ENCODE measurements around the gene RNASE8. TPM values are rescaled to one million over a fixed set of nuclear protein-coding genes. Genes with fewer than 3 reads are reported as not detected.

Gene RNASE8
- total and polyA plus RNA-seq, 2 of the 8 experiments (the other 6 are each of a cell fraction or from before 2014, with no cell fraction given), result not detected

- TF ChIP-seq CTCF (IDR thresholded peaks at IDR 0.05; ENCODE audit: control extremely low read depth in 1 of 3, insufficient read depth in 1 of 3, low read depth in 1 of 3, low read length in 3 of 3), result no peak
- TF ChIP-seq GABPA (IDR thresholded peaks at IDR 0.05; ENCODE audit: borderline replicate concordance, insufficient read depth, low read length), result no peak
- TF ChIP-seq SIRT6 (IDR thresholded peaks at IDR 0.05; ENCODE audit: low read length), result no peak
- no peak for TF ChIP-seq USF2 (IDR thresholded peaks at IDR 0.05; ENCODE audit: low read length)
- TF ChIP-seq SUZ12 (IDR thresholded peaks at IDR 0.05; ENCODE audit: low read length), result no peak
- no peak for TF ChIP-seq CREB1 (IDR thresholded peaks at IDR 0.05)
- no peak for TF ChIP-seq SIN3A (conservative IDR thresholded peaks at IDR 0.05 in 1 of 2, IDR thresholded peaks at IDR 0.05 in 1 of 2; ENCODE audit: low read depth in 1 of 2, low read length in 2 of 2)
- no peak for TF ChIP-seq RBBP5 (IDR thresholded peaks at IDR 0.05; ENCODE audit: borderline replicate concordance, low read depth, low read length)
- TF ChIP-seq JUN (IDR thresholded peaks at IDR 0.05; ENCODE audit: low read depth, low read length), result no peak
- no peak overlapping the region for H3K4ac ChIP-seq (replicated peaks; ENCODE audit: insufficient read length, low read depth, low read length)
- no peak overlapping the region for H2BK120ac ChIP-seq (replicated peaks; ENCODE audit: low read depth, low read length)
- 76% methylated on average over 3 of the region's 3 CpGs; no CpG with 5 or more reads in 1 of the 2 experiments for whole genome bisulfite sequencing, 2 experiments (ENCODE audit: extremely low coverage in 1 of 2, insufficient coverage in 1 of 2, insufficient read length in 1 of 2, insufficient replicate concordance in 2 of 2, low coverage in 1 of 2, low lambda C conversion rate in 2 of 2, missing lambda C conversion rate in 1 of 2)
- H2AK5ac ChIP-seq (ENCODE audit: low read depth, low read length), result no peak overlapping the region
- no peaks in the 10 kb centered on the region for H3K79me1 ChIP-seq (ENCODE audit: low read depth, low read length)
- H3K23me2 ChIP-seq (ENCODE audit: low read depth, low read length), result no peaks in the 10 kb centered on the region
- H3K9ac ChIP-seq (replicated peaks in 1 of 4; ENCODE audit: extremely low read depth in 1 of 4, low read depth in 3 of 4, low read length in 3 of 4), result no peak overlapping the region
- H3K79me2 ChIP-seq (ENCODE audit: control insufficient read depth in 1 of 2, insufficient read depth in 2 of 2, low read length in 2 of 2), result no peaks in the 10 kb centered on the region
- DNase-seq (ENCODE audit: low read depth in 1 of 2, low spot score in 2 of 2) (no peak), FAIRE-seq (no peak)
- H3K9me3 ChIP-seq (ENCODE audit: insufficient read depth in 2 of 2, low read depth in 1 of 2, low read length in 1 of 2), result no peaks in the 10 kb centered on the region
- H4K20me1 ChIP-seq (replicated peaks in 1 of 2; ENCODE audit: control insufficient read depth in 1 of 2, insufficient read depth in 2 of 2, low read length in 2 of 2), result no peaks in the 10 kb centered on the region
- H3K27me3 ChIP-seq (replicated peaks in 1 of 4; ENCODE audit: control insufficient read depth in 3 of 4, extremely low read depth in 1 of 4, insufficient read depth in 3 of 4, low read length in 3 of 4), result no peaks in the 10 kb centered on the region; a peak in 2 of 7 replicates
- no peak overlapping the region for H2BK20ac ChIP-seq (ENCODE audit: low read length)
- H3K27ac ChIP-seq (ENCODE audit: low read depth, low read length), result no peak overlapping the region
- ChIA-PET CTCF (ENCODE audit: partially characterized antibody) (interaction anchor here (0.7 to 3.0 kb wide), 9 partner anchors 8 to 51 kb away, joined by 3 to 12 read pairs (median 4); no protein-coding TSS in a partner anchor), POLR2A (ENCODE audit: partially characterized antibody) (interaction anchor here (3.7 kb wide), 1 partner anchor 8 kb away, joined by 17 read pairs; no protein-coding TSS in a partner anchor)
- H3K18ac ChIP-seq (ENCODE audit: extremely low read depth, low read length), result no peak overlapping the region
- no peak overlapping the region for H3K4me2 ChIP-seq (ENCODE audit: insufficient read depth in 1 of 2, low read depth in 2 of 2, low read length in 2 of 2)
- H3K4me1 ChIP-seq (replicated peaks in 1 of 4; ENCODE audit: control insufficient read depth in 3 of 4, insufficient read depth in 4 of 4, low read length in 3 of 4), result peaks cover 0 to 2% (median 0%) of the 10 kb centered on the region in 4 experiments; a peak in 2 of 7 replicates
- H3K36me3 ChIP-seq (ENCODE audit: control insufficient read depth in 2 of 4, insufficient read depth in 4 of 4, low read length in 3 of 4), result no peaks in the 10 kb centered on the region
- H4K5ac ChIP-seq (ENCODE audit: insufficient read length, low read depth, low read length), result no peak overlapping the region
- no peak overlapping the region for H3K56ac ChIP-seq (replicated peaks; ENCODE audit: insufficient read length, low read depth, low read length)
- H2BK12ac ChIP-seq (ENCODE audit: low read depth, low read length), result no peak overlapping the region
- H4K8ac ChIP-seq (ENCODE audit: extremely low read depth, insufficient read depth, low read length), result no peak overlapping the region
- H3K4me3 ChIP-seq (ENCODE audit: extremely low read depth in 1 of 4, insufficient read depth in 2 of 4, low read depth in 3 of 4, low read length in 4 of 4), result no peak overlapping the region
- H2BK15ac ChIP-seq (ENCODE audit: low read length), result no peak overlapping the region
- H2AFZ ChIP-seq (ENCODE audit: low read length), result no peak overlapping the region
- H3K23ac ChIP-seq (ENCODE audit: insufficient read length), result no peak overlapping the region
- H2BK5ac ChIP-seq (ENCODE audit: low read depth, low read length), result no peak overlapping the region
- no peak overlapping the region for H3K14ac ChIP-seq (ENCODE audit: insufficient read length)
- no peak overlapping the region for H4K91ac ChIP-seq (replicated peaks; ENCODE audit: insufficient read length, low read length)
Measured at GRCh38 chr14:21063479-21063878, 5.9 kb downstream of the RNASE8 start.
